Ovary (tissue), 3 donors: ENCODE measurements around the gene SLC41A3.
"Not testable (repeated sequence)": the region's sequence is repeated elsewhere in the genome, so short reads cannot be mapped to it uniquely, and the experiment has no call there.

Source experiments
- CTCF ChIP-seq, 3 donors: fragments of 450-650 bp in 2 of 3; fragments of 200-600 bp in 1 of 3; IDR thresholded peaks; one replicate each; pipeline versions ENCODE4 v1.5.1 to v1.8.0; 2016 to 2022; ENCODE audit warnings: antibody characterized with exemption in 3 of 3, mild to moderate bottlenecking in 1 of 3
- EP300 ChIP-seq: sonication (generic); formaldehyde crosslinking; IDR thresholded peaks from one replicate; pipeline ENCODE4 v1.6.1; 2017; ENCODE audit warnings: antibody characterized with exemption
- POLR2A ChIP-seq: fragments of 450-650 bp; IDR thresholded peaks from one replicate; pipeline ENCODE4 v1.6.1; 2017; ENCODE audit warnings: antibody characterized with exemption, mild to moderate bottlenecking, moderate library complexity
- donor health status: DM: no; HTN: no; CAD: no.

- not testable (repeated sequence) for TF ChIP-seq CTCF (IDR thresholded peaks at IDR 0.05); POLR2A; EP300
Observed at GRCh38 chr3:125957020-125957419, 126.9 kb downstream of the SLC41A3 start.
